ENCODE measurements around the gene MOK. TPM values are rescaled to one million over a fixed set of nuclear protein-coding genes. Genes with fewer than 3 reads are reported as not detected.

The MOK gene
- total RNA-seq, 4 donors from 2014 or later, result 9.6 to 18.3 (median 10.7) TPM

GRCh38 chr14:102215071-102215470 lies 89.9 kb downstream of the MOK start:
- WGBS, result 45% methylated on average over 10 of the region's 12 CpGs
- H3K4me1 ChIP-seq, result peaks cover 21 to 34% (median 25%) of the 10 kb centered on the region in 4 donors
- H3K4me3 ChIP-seq, result peak overlapping the region in 1 of 4 donors; percentile 13
- TF ChIP-seq POLR2AphosphoS5 (IDR thresholded peaks at IDR 0.05) (peak in 1 of 2 donors; percentile 20), CTCF (IDR thresholded peaks at IDR 0.05) (no peak)
- H3K36me3 ChIP-seq, result peaks cover 4 to 53% (median 24%) of the 10 kb centered on the region in 4 donors
- no peak for DNase-seq (ENCODE audit: extremely low spot score)
- intact Hi-C loops (cut with DNase I), result no loop called here
- no peaks in the 10 kb centered on the region for H3K9me3 ChIP-seq
- no peaks in the 10 kb centered on the region for H3K27me3 ChIP-seq
- H3K27ac ChIP-seq (replicated peaks in 1 of 4), result peak overlapping the region; percentile 23 to 64 (median 52)

- Histone ChIP-seq H3K27ac (replicated peaks in 1 of 4) (no peak overlapping the region), H3K9me3 (no peaks in the 10 kb centered on the region), H3K4me3 (no peak overlapping the region), H3K36me3 (peaks cover 7 to 53% (median 25%) of the 10 kb centered on the region in 4 donors), H3K4me1 (peaks cover 21 to 34% (median 25%) of the 10 kb centered on the region in 4 donors), H3K27me3 (no peaks in the 10 kb centered on the region)
- 93% methylated on average over 20 of the region's 25 CpGs for WGBS
- no peak for DNase-seq (ENCODE audit: extremely low spot score)
- intact Hi-C loops (cut with DNase I), result no loop called here
- TF ChIP-seq POLR2AphosphoS5 (IDR thresholded peaks at IDR 0.05) (no peak), EP300 (IDR thresholded peaks at IDR 0.05) (no peak), CTCF (IDR thresholded peaks at IDR 0.05) (no peak), POLR2A (IDR thresholded peaks at IDR 0.05; ENCODE audit: low read depth) (no peak)
Measured at GRCh38 chr14:102213984-102214658, 90.8 kb downstream of the MOK start.

DNA sequence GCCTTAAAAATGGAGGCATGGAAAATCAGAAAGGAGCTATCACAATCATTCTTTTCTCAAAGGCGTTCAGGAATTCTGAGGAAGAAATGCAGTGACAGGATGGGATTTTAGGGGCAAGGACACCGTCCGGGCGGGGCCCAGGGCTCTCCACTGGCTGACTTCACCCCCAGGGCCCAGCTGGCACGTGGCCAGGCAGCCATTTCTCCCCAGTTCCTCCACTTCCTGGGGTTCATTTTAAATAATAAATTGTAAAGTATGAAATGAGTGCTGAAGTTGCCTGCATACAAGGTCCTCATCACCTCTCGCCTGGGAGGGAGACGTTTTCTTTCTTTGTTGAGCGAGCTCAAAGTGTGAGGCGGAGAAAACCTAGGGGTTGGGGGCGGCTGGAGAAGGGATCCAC lies 91.5 kb downstream of the MOK start:
- TF ChIP-seq EP300 (IDR thresholded peaks at IDR 0.05) (no peak), CTCF (IDR thresholded peaks at IDR 0.05) (no peak), POLR2A (IDR thresholded peaks at IDR 0.05; ENCODE audit: low read depth) (no peak), POLR2AphosphoS5 (IDR thresholded peaks at IDR 0.05) (no peak)
- no peak for DNase-seq (ENCODE audit: extremely low spot score)
- 87% methylated on average over 10 of the region's 10 CpGs for WGBS
- Histone ChIP-seq H3K4me1 (peaks cover 21 to 28% (median 23%) of the 10 kb centered on the region in 4 donors), H3K4me3 (no peak overlapping the region), H3K27me3 (no peaks in the 10 kb centered on the region), H3K9me3 (no peaks in the 10 kb centered on the region), H3K27ac (replicated peaks in 1 of 4) (no peak overlapping the region), H3K36me3 (peaks cover 11 to 54% (median 30%) of the 10 kb centered on the region in 4 donors)
- intact Hi-C loops (cut with DNase I), result no loop called here

DNA sequence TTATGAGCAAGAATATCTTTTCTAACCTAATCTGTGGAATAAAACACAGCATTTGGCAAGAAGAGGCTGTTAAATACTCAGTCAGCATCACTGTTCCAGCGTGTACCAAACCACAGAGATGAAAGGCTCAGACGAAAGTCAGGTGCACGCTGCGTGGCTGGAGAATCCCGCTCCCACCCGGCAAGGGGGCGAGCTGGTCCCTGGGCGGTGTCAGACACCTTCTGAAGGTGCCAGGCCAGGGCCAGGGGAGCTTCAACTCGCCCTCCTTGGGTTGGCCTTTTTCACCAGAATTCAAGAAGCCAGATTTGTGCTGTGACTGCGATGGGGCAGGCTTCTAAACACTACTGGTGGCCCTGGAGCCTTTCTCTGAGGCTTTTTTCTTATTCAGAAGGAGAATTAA lies 92.1 kb downstream of the MOK start:
- no peaks in the 10 kb centered on the region for H3K9me3 ChIP-seq
- intact Hi-C loops (cut with DNase I), result no loop called here
- 94% methylated on average over 10 of the region's 10 CpGs for WGBS
- no peak overlapping the region for H3K27ac ChIP-seq (replicated peaks in 1 of 4)
- TF ChIP-seq CTCF (IDR thresholded peaks at IDR 0.05), result no peak
- no peak for TF ChIP-seq EP300 (IDR thresholded peaks at IDR 0.05)
- TF ChIP-seq POLR2AphosphoS5 (IDR thresholded peaks at IDR 0.05), result no peak
- TF ChIP-seq POLR2A (IDR thresholded peaks at IDR 0.05; ENCODE audit: low read depth), result no peak
- H3K36me3 ChIP-seq, result peaks cover 13 to 60% (median 37%) of the 10 kb centered on the region in 4 donors
- H3K27me3 ChIP-seq, result no peaks in the 10 kb centered on the region
- no peak for DNase-seq (ENCODE audit: extremely low spot score)
- no peak overlapping the region for H3K4me3 ChIP-seq
- H3K4me1 ChIP-seq, result peaks cover 17 to 26% (median 22%) of the 10 kb centered on the region in 4 donors
